Skin of body (tissue), 3 donors: ENCODE measurements around the gene TTC3. TPM values are rescaled to one million over a fixed set of nuclear protein-coding genes. Genes with fewer than 3 reads are reported as not detected.

ENCODE experiments used
- DNase-seq: peaks from one replicate; lab custom pipeline; 2025; lab: John Stamatoyannopoulos, UW
- small RNA-seq: library from RNA; depleted of rRNA; stranded (forward); fragments of <200 nt; gene quantifications from one replicate; pipeline ENCODE3, GENCODE V24; 2014; ENCODE audit warnings: low replicate concordance
- total RNA-seq: library from RNA; depleted of rRNA; stranded (reverse); fragments of >200 nt; gene quantifications from one replicate; pipeline ENCODE4 v1.2.3, GENCODE V29; 2014

The TTC3 gene
- total RNA-seq, 1 donor from 2014 or later: 337 TPM

- no peak for DNase-seq
These were observed 176.3 kb downstream of the TTC3 start for GRCh38 chr21:37249112-37249904.

DNA sequence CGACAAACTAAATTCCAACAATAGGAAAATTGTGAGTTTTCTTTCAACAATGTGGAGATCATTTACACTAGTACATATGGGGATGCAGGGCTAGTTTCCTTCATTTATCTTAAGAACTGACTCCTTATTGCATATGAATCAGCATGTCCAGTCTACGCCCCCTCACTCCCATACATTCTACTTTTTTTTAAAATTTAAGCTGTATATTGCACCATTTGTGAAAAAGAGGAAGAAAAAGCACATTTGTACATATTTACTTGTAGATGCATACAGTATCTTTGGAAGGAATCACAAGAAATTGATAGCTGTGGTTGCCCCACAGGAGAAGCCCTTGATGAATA, 178.2 kb downstream of the TTC3 start:
- no peak for DNase-seq

Small RNA genes within 50 kb of the gene (small RNA-seq; reads per million reads assigned to genes)
- gene RN7SL678P: not detected
- gene RNU6-696P: not detected

Other genes starting within 250 kb of the TTC3 start
- gene HLCS, start 106.6 kb upstream of the TTC3 start, total RNA-seq: 14.5 TPM
- 0.20 TPM for gene RIPPLY3, start 66.6 kb upstream of the TTC3 start, total RNA-seq
- 9.9 TPM for gene PIGP, start 183 bp upstream of the TTC3 start, total RNA-seq
- gene VPS26C, start 194.1 kb downstream of the TTC3 start, total RNA-seq: 47.7 TPM